ENCODE results near the gene B4GALNT4. TPM values are rescaled to one million over a fixed set of nuclear protein-coding genes. Genes with fewer than 3 reads are reported as not detected.
"Not testable (repeated sequence)": the region's sequence is repeated elsewhere in the genome, so short reads cannot be mapped to it uniquely, and the experiment has no call there.

B4GALNT4 gene
- total RNA-seq, 1 experiment from 2014 or later = 56.0 TPM

GRCh38 chr11:416051-416756 is 46.9 kb downstream of the B4GALNT4 start:
- Histone ChIP-seq H3K36me3 (replicated peaks; ENCODE audit: control insufficient read depth, insufficient read depth, low read length) (no peaks in the 10 kb centered on the region), H3K4me3 (ENCODE audit: insufficient read depth, low read depth, low read length) (peak overlapping the region; percentile 68), H3K27me3 (ENCODE audit: control insufficient read depth, insufficient read depth, low read length) (peaks cover 25% of the 10 kb centered on the region; the same call in 1 of the 2 replicates)
- no peak for DNase-seq

GRCh38 chr11:416757-417621 is 47.7 kb downstream of the B4GALNT4 start:
- peak; percentile 99 for DNase-seq
- Histone ChIP-seq H3K27me3 (ENCODE audit: control insufficient read depth, insufficient read depth, low read length) (peaks cover 25% of the 10 kb centered on the region; the same call in 1 of the 2 replicates), H3K36me3 (replicated peaks; ENCODE audit: control insufficient read depth, insufficient read depth, low read length) (no peaks in the 10 kb centered on the region), H3K4me3 (ENCODE audit: insufficient read depth, low read depth, low read length) (peak overlapping the region; percentile 68)

GRCh38 chr11:417652-418342 is 48.5 kb downstream of the B4GALNT4 start:
- Histone ChIP-seq H3K4me3 (ENCODE audit: insufficient read depth, low read depth, low read length) (peak overlapping the region; percentile 68), H3K36me3 (replicated peaks; ENCODE audit: control insufficient read depth, insufficient read depth, low read length) (no peaks in the 10 kb centered on the region), H3K27me3 (ENCODE audit: control insufficient read depth, insufficient read depth, low read length) (peaks cover 25% of the 10 kb centered on the region; the same call in 1 of the 2 replicates)
- DNase-seq = peak; percentile 79

GRCh38 chr11:418343-419247 is 49.3 kb downstream of the B4GALNT4 start:
- Histone ChIP-seq H3K4me3 (ENCODE audit: insufficient read depth, low read depth, low read length) (no peak overlapping the region), H3K27me3 (ENCODE audit: control insufficient read depth, insufficient read depth, low read length) (peaks cover 25% of the 10 kb centered on the region; the same call in 1 of the 2 replicates), H3K36me3 (replicated peaks; ENCODE audit: control insufficient read depth, insufficient read depth, low read length) (no peaks in the 10 kb centered on the region)
- no peak for DNase-seq

- DNase-seq = no peak
- Histone ChIP-seq H3K36me3 (replicated peaks; ENCODE audit: control insufficient read depth, insufficient read depth, low read length) (no peaks in the 10 kb centered on the region), H3K27me3 (ENCODE audit: control insufficient read depth, insufficient read depth, low read length) (peaks cover 25% of the 10 kb centered on the region; the same call in 1 of the 2 replicates), H3K4me3 (ENCODE audit: insufficient read depth, low read depth, low read length) (no peak overlapping the region)
Observed at GRCh38 chr11:419248-420005, 50.1 kb downstream of the B4GALNT4 start.

- Histone ChIP-seq H3K36me3 (replicated peaks; ENCODE audit: control insufficient read depth, insufficient read depth, low read length) (no peaks in the 10 kb centered on the region), H3K27me3 (ENCODE audit: control insufficient read depth, insufficient read depth, low read length) (peaks cover 25% of the 10 kb centered on the region; the same call in 1 of the 2 replicates), H3K4me3 (ENCODE audit: insufficient read depth, low read depth, low read length) (no peak overlapping the region)
- DNase-seq = peak; percentile 91
Observed at GRCh38 chr11:420054-420910, 51.0 kb downstream of the B4GALNT4 start.

- H3K4me3 ChIP-seq (ENCODE audit: insufficient read depth, low read depth, low read length) = no peak overlapping the region
- no peak for DNase-seq
- peaks cover 21% of the 10 kb centered on the region; the same call in 1 of the 2 replicates for H3K27me3 ChIP-seq (ENCODE audit: control insufficient read depth, insufficient read depth, low read length)
- H3K36me3 ChIP-seq (replicated peaks; ENCODE audit: control insufficient read depth, insufficient read depth, low read length) = no peaks in the 10 kb centered on the region
Observed at GRCh38 chr11:420911-421321, 51.6 kb downstream of the B4GALNT4 start.

- peaks cover 8% of the 10 kb centered on the region; the same call in 1 of the 2 replicates for H3K27me3 ChIP-seq (ENCODE audit: control insufficient read depth, insufficient read depth, low read length)
- no peak for DNase-seq
- H3K36me3 ChIP-seq (replicated peaks; ENCODE audit: control insufficient read depth, insufficient read depth, low read length) = no peaks in the 10 kb centered on the region
- H3K4me3 ChIP-seq (ENCODE audit: insufficient read depth, low read depth, low read length) = no peak overlapping the region
Observed at GRCh38 chr11:422249-422656, 53.0 kb downstream of the B4GALNT4 start.

DNA sequence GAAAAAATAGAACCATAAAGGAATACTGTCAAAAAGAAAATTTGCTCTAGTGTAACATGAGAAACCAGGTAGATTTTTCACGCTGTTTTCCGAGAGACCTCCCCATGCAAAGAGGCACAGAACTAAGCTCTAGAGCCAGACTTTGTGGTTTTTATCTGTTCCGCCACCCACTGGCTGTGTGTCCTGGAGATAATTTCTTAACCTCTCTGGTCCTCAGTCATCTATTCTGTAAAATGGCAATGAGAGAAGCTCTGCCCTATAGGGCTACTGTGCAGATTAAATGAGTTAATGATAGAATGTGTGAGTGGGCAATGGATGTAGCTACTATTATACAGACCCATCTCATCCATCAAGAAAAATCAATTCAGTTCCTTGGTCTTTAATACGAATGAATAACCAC is 54.9 kb downstream of the B4GALNT4 start:
- DNase-seq = no peak
- Histone ChIP-seq H3K36me3 (replicated peaks; ENCODE audit: control insufficient read depth, insufficient read depth, low read length) (no peaks in the 10 kb centered on the region), H3K4me3 (ENCODE audit: insufficient read depth, low read depth, low read length) (no peak overlapping the region), H3K27me3 (ENCODE audit: control insufficient read depth, insufficient read depth, low read length) (no peaks in the 10 kb centered on the region)

GRCh38 chr11:424766-425165 is 55.5 kb downstream of the B4GALNT4 start:
- not testable (repeated sequence) for H3K27me3 ChIP-seq (ENCODE audit: control insufficient read depth, insufficient read depth, low read length); DNase-seq; H3K4me3 ChIP-seq (ENCODE audit: insufficient read depth, low read depth, low read length); H3K36me3 ChIP-seq (replicated peaks; ENCODE audit: control insufficient read depth, insufficient read depth, low read length)

DNA sequence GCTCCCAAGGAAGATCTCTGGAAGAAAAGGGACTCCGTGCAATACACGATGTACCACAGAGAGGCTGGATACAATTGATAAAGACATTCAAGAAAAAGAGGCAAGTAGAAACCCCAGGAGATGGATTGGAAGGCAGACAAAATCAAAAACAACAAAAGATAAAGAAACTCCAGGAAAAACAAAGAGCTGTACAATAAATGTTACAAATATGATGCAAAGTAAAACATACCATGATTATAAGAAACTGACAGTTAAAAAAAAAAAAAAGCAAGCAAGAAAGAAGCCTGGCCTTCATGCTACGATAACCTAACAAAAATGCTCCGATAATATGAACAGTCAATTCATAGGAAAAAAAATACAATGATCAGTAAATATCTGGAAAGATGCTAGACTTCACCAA is 56.0 kb downstream of the B4GALNT4 start:
- DNase-seq = no peak
- no peaks in the 10 kb centered on the region for H3K27me3 ChIP-seq (ENCODE audit: control insufficient read depth, insufficient read depth, low read length)
- H3K36me3 ChIP-seq (replicated peaks; ENCODE audit: control insufficient read depth, insufficient read depth, low read length) = no peaks in the 10 kb centered on the region
- H3K4me3 ChIP-seq (ENCODE audit: insufficient read depth, low read depth, low read length) = no peak overlapping the region

GRCh38 chr11:426851-427250 is 57.6 kb downstream of the B4GALNT4 start:
- Histone ChIP-seq H3K27me3 (ENCODE audit: control insufficient read depth, insufficient read depth, low read length) (no peaks in the 10 kb centered on the region), H3K36me3 (replicated peaks; ENCODE audit: control insufficient read depth, insufficient read depth, low read length) (no peaks in the 10 kb centered on the region), H3K4me3 (ENCODE audit: insufficient read depth, low read depth, low read length) (no peak overlapping the region)
- DNase-seq = no peak
